ENCODE data around the gene MIS18A.
"Not testable (repeated sequence)": the region's sequence is repeated elsewhere in the genome, so short reads cannot be mapped to it uniquely, and the experiment has no call there.

DNA sequence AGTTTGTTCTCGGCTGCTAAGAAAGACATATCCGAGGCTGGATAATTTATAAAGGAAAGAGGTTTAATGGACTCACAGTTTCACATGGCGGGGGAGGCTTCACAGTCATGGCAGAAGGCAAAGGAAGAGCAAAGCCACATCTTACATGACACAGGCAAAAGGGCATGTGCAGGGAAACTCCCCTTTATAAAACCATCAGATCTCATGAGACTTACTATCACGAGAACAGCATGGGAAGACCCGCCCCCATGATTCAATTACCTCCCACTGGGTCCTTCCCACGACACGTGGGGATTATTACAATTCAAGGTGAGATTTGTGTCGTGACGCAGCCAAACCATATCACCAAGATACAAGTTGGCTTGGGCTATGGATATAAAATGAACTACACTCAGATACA, 32.1 kb upstream of the MIS18A start:
- TF ChIP-seq, protein P1, sequence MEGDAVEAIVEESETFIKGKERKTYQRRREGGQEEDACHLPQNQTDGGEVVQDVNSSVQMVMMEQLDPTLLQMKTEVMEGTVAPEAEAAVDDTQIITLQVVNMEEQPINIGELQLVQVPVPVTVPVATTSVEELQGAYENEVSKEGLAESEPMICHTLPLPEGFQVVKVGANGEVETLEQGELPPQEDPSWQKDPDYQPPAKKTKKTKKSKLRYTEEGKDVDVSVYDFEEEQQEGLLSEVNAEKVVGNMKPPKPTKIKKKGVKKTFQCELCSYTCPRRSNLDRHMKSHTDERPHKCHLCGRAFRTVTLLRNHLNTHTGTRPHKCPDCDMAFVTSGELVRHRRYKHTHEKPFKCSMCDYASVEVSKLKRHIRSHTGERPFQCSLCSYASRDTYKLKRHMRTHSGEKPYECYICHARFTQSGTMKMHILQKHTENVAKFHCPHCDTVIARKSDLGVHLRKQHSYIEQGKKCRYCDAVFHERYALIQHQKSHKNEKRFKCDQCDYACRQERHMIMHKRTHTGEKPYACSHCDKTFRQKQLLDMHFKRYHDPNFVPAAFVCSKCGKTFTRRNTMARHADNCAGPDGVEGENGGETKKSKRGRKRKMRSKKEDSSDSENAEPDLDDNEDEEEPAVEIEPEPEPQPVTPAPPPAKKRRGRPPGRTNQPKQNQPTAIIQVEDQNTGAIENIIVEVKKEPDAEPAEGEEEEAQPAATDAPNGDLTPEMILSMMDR (IDR thresholded peaks at IDR 0.05; ENCODE audit: low read length) = not testable (repeated sequence)
- TF ChIP-seq EZH2phosphoT487 (IDR thresholded peaks at IDR 0.05; ENCODE audit: low read length) = not testable (repeated sequence)

Data from MM.1S (cell line).